ENCODE data around the gene EIF2A.

Gene EIF2A

GRCh38 chr3:150520408-150520807 lies 26.2 kb upstream of the EIF2A start:
- TF ChIP-seq, protein P1, sequence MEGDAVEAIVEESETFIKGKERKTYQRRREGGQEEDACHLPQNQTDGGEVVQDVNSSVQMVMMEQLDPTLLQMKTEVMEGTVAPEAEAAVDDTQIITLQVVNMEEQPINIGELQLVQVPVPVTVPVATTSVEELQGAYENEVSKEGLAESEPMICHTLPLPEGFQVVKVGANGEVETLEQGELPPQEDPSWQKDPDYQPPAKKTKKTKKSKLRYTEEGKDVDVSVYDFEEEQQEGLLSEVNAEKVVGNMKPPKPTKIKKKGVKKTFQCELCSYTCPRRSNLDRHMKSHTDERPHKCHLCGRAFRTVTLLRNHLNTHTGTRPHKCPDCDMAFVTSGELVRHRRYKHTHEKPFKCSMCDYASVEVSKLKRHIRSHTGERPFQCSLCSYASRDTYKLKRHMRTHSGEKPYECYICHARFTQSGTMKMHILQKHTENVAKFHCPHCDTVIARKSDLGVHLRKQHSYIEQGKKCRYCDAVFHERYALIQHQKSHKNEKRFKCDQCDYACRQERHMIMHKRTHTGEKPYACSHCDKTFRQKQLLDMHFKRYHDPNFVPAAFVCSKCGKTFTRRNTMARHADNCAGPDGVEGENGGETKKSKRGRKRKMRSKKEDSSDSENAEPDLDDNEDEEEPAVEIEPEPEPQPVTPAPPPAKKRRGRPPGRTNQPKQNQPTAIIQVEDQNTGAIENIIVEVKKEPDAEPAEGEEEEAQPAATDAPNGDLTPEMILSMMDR (IDR thresholded peaks at IDR 0.05; ENCODE audit: low read depth, low read length, poor library complexity, severe bottlenecking): no peak
- no peak for TF ChIP-seq EZH2phosphoT487 (IDR thresholded peaks at IDR 0.05; ENCODE audit: borderline replicate concordance, low read length)
- Histone ChIP-seq H3F3A (ENCODE audit: control insufficient read depth, insufficient read depth) (no peaks in the 10 kb centered on the region), H3K9me3 (ENCODE audit: control insufficient read depth, insufficient read depth, low read length) (no peaks in the 10 kb centered on the region), H3K36me3 (ENCODE audit: control insufficient read depth, low read length) (no peaks in the 10 kb centered on the region), H3K9me2 (replicated peaks; ENCODE audit: control insufficient read depth, low read length) (no peaks in the 10 kb centered on the region), H3K79me2 (ENCODE audit: control insufficient read depth, low read length) (no peaks in the 10 kb centered on the region), H3K4me2 (ENCODE audit: low read length) (no peak overlapping the region), H3K4me1 (ENCODE audit: control insufficient read depth, low read length) (no peaks in the 10 kb centered on the region), H3K27ac (ENCODE audit: low read depth, low read length) (no peak overlapping the region), H3K4me3 (ENCODE audit: low read length) (no peak overlapping the region), H4K20me1 (ENCODE audit: control insufficient read depth, insufficient read depth, low read depth, low read length) (no peaks in the 10 kb centered on the region), H3K27me3 (ENCODE audit: control insufficient read depth, low read length) (no peaks in the 10 kb centered on the region)

DNA sequence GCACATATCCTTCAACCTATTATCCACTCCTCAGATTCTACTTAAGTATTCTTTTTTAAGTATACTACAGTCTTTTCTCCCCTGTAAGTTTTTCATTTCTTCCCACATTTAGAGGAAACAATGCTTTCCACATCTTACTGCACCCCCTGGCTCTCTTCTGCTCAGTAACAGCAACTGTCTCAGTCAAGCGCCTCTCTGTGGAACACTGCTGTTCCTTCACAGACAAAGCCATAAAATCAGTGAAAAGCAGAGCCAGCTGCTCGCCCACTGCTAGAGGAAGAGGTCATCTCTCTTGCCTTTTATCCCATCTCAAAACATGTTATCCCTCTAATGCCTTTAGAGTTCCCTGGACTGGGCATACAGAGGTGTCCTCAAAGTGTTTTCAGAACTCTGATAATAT lies 25.1 kb upstream of the EIF2A start:
- no peaks in the 10 kb centered on the region for H3K4me1 ChIP-seq (ENCODE audit: control insufficient read depth, low read length)
- no peaks in the 10 kb centered on the region for H3F3A ChIP-seq (ENCODE audit: control insufficient read depth, insufficient read depth)
- H3K9me2 ChIP-seq (replicated peaks; ENCODE audit: control insufficient read depth, low read length): no peaks in the 10 kb centered on the region
- H4K20me1 ChIP-seq (ENCODE audit: control insufficient read depth, insufficient read depth, low read depth, low read length): no peaks in the 10 kb centered on the region
- TF ChIP-seq EZH2phosphoT487 (IDR thresholded peaks at IDR 0.05; ENCODE audit: borderline replicate concordance, low read length): no peak
- TF ChIP-seq, protein P1 (IDR thresholded peaks at IDR 0.05; ENCODE audit: low read depth, low read length, poor library complexity, severe bottlenecking): no peak
- H3K4me3 ChIP-seq (ENCODE audit: low read length): no peak overlapping the region
- no peaks in the 10 kb centered on the region for H3K9me3 ChIP-seq (ENCODE audit: control insufficient read depth, insufficient read depth, low read length)
- no peaks in the 10 kb centered on the region for H3K36me3 ChIP-seq (ENCODE audit: control insufficient read depth, low read length)
- no peak overlapping the region for H3K4me2 ChIP-seq (ENCODE audit: low read length)
- H3K27me3 ChIP-seq (ENCODE audit: control insufficient read depth, low read length): no peaks in the 10 kb centered on the region
- H3K79me2 ChIP-seq (ENCODE audit: control insufficient read depth, low read length): no peaks in the 10 kb centered on the region
- no peak overlapping the region for H3K27ac ChIP-seq (ENCODE audit: low read depth, low read length)

- Histone ChIP-seq H3K4me2 (ENCODE audit: low read length) (no peak overlapping the region), H3K4me1 (ENCODE audit: control insufficient read depth, low read length) (peaks cover 4% of the 10 kb centered on the region), H3K9me3 (ENCODE audit: control insufficient read depth, insufficient read depth, low read length) (no peaks in the 10 kb centered on the region), H3K27me3 (ENCODE audit: control insufficient read depth, low read length) (no peaks in the 10 kb centered on the region; the same call in 1 of the 2 replicates), H3F3A (ENCODE audit: control insufficient read depth, insufficient read depth) (no peaks in the 10 kb centered on the region), H3K79me2 (ENCODE audit: control insufficient read depth, low read length) (no peaks in the 10 kb centered on the region), H4K20me1 (ENCODE audit: control insufficient read depth, insufficient read depth, low read depth, low read length) (no peaks in the 10 kb centered on the region), H3K9me2 (replicated peaks; ENCODE audit: control insufficient read depth, low read length) (no peaks in the 10 kb centered on the region), H3K27ac (ENCODE audit: low read depth, low read length) (no peak overlapping the region), H3K36me3 (ENCODE audit: control insufficient read depth, low read length) (no peaks in the 10 kb centered on the region), H3K4me3 (ENCODE audit: low read length) (no peak overlapping the region)
- TF ChIP-seq, protein P1 (IDR thresholded peaks at IDR 0.05; ENCODE audit: low read depth, low read length, poor library complexity, severe bottlenecking): no peak
- no peak for TF ChIP-seq EZH2phosphoT487 (IDR thresholded peaks at IDR 0.05; ENCODE audit: borderline replicate concordance, low read length)
Observed at GRCh38 chr3:150523538-150523937, 23.0 kb upstream of the EIF2A start.
